Amniotic epithelial cell (primary cell): ENCODE results near the gene ZNF654.
A peak's percentile ranks its signal among the peaks of the same experiment; 100 is the strongest.
"Not testable (repeated sequence)": the region's sequence is repeated elsewhere in the genome, so short reads cannot be mapped to it uniquely, and the experiment has no call there.

Source experiments
- DNase-seq: peaks from one replicate; pipeline ENCODE4 v3.0.0-alpha.2; 2010; ENCODE audit warnings: low read depth

The ZNF654 gene

DNA sequence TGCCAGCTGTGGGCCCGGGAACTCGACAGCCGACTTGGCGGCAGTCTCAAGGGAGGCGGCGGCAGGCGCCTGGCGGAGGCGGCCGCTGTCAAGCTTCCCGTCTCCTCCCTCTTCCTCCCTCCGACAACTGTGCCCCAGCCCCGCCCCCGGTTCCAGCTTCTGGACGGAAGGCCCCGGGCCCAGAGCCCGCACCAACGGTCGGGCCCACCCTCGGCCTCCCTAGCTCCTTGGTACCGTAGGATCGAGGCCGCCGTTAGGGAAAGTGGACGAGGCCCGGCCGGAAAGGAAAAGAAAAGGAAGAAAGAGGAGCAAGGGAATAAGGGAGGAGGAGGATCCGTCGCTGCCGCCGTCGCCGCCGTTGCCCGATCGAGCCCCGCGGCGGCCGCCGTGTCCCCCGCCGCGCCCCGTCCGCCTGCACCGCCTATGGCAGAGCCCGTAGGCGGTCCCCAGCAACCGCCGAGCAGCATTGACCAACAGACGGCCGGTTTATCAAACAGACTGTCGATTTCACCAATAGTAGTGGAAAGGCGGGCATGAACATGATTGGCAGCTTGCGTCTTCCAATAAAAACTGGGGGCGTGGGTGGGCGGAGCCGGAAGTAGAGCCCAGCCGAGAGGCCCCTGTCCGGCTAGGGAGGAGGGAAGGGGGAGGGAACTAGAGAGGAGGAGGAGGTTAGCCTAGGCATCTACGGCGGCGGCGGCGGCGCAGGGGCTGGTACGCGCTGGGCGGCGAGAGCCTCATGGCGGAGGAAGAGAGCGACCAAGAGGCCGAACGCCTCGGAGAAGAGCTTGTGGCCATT is at the start of gene ZNF654, which contains the start of gene CGGBP1:
TSS of gene ZNF654 (plus strand) at position 675 of the 799 bp plus-strand sequence. CDS start at position 740, 65 bp downstream.
TSS of gene CGGBP1 (minus strand) at position 425 of the 799 bp plus-strand sequence. CDS start 3,029 bp downstream, outside the sequence.
- peak; percentile 99 for DNase-seq

DNA sequence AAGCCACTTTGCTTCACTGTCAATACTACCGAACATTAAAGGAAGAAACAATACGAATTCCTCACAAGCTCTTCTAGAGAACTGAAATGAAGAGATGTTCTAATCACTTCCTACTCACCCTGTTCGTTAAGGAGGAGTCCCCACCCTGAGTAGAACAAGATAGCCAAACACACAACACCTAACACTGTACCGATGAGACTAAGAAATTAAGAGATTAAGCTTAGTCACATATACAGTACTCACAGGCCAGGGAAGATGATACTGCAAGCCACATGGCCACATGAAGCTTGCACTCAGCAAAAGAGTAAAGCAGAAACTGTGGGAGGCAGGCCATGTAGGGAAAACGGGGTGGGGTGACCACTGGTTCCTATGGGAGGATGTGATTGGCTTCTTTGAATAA is 48.2 kb upstream of the ZNF654 start:
- DNase-seq, result no peak

DNA sequence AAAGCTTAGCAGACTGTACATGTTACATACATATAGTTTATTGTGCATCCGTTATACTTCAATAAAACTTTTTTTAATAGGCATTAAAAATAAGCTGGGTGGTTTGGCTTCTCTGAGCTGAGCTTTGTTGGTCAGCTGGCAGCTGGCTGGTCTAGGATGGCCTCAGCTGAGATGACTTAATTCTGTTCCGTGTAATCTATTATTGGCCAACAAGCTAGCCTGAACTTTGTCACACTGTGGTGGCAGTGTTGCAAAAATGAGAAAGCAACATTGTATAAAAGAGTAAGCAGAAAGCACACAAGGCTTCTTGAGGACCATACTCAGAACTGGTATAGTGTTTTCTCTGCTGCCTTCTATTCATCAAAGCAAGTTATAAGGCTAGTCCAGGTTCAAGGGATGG is 45.5 kb upstream of the ZNF654 start:
- no peak for DNase-seq

DNA sequence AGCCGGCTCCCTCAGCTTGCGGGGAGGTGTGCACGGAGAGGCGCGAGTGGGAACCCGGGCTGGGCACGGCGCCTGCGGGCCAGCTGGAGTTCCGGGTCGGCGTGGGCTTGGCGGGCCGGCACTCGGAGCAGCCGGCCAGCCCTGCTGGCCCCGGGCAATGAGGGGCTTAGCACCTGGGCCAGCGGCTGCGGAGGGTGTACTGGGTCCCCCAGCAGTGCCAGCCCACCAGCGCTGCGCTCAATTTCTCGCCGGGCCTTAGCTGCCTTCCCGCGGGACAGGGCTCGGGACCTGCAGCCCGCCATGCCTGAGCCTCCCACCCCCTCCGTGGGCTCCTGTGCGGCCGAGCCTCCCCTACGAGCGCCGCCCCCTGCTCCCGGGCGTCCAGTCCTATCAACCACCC is 43.4 kb upstream of the ZNF654 start:
- not testable (repeated sequence) for DNase-seq

DNA sequence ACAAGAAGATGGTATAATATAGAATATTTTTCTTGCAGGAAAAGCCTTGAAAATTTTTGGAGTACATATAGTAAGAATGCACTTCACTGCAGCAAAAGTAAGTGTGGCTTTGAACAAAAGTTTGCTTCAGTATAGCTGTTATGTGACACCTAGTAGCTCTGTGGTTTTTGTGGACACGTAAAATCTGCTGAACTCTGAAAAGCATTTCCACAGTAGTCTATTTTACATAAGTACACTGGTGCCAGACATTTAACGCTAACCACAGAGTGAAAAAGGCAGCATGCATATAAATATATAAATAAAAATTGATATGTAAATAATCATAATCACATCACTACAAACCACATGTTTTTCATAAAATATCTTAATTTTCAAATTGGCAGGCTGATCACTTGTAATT is 40.0 kb upstream of the ZNF654 start:
- DNase-seq, result no peak

DNA sequence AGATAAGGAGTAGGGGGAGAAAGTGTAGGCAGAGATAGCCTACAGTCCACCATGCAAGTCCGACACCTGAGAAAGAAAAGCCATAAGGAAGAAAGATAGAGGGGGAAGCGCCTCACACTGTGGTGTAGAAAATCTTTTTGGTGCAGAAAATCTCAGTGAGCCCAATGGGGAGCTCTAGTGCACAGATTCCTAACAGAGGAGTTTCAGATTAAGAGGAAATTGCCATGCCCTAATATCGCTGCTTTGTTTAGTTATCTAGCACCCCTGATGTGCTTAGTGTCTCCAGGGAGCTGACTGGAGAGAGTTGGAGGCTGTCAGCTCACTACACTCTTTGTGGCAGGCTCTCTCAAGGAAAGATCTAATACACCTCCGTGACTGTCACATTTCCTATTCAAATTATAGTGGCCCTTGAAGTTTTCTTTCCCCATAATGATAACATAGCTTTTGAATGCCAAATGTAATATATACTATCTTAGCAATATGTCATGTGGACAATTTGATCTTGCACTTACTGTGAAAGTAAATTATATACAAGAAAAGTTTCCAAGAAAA is 34.0 kb upstream of the ZNF654 start:
- DNase-seq, result no peak

DNA sequence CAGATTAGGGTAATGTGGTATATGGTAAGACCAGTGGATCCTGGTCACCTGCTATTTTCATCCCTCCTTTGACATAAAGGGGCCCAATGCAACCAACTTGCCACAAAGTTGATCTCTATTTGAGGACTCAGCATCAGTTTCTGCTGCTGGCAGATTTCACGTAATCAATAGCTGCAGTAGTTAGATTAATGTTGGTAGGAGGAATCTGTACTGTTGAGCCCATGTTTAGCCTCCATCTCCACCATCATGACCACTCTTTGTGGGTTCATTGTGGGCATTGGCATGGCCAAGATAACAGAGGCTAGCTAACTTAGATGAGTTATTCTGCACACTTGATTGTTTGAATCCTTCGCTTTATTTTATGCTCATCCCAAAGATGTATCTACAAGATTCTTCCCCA is 30.2 kb upstream of the ZNF654 start:
- DNase-seq, result no peak

DNA sequence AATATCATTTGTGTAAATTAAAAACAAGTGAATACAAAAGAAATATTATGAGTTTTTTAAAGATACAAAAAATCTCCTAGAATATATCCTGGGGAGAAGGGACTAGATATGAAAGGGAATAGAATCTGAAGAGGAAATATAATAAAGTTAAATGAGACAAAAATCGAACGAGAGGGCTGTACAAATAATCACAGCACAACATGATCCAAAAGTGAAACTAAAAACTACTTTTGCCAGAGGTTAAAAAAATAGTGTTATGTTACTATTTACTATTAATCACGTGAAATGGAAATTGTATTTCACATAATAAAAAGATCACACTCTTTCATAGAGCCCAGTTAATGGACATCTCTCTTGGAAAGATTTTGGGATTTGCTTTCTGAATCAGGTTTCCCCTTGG is 28.8 kb upstream of the ZNF654 start:
- no peak for DNase-seq

DNA sequence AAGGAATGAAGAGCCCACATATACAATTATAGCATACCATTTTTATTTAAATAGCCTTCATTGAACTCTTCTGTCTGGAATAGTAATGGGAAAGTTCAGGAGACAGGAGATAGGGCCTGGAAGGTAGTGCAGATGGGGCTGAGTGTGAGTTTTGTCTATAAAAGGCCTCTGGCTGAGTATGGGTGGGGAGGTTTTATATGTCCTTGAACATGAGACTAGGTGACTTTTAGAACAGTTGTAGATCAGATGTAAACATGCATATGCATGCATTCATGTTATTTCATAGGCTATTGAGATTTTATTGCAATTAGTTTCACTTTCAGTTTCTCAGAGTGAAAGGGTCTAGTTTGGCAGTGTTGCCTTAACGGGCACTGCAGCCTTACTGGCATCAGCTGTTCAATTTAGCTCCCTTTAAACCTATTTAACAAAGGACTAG is 27.4 kb upstream of the ZNF654 start:
- peak; percentile 35 for DNase-seq

DNA sequence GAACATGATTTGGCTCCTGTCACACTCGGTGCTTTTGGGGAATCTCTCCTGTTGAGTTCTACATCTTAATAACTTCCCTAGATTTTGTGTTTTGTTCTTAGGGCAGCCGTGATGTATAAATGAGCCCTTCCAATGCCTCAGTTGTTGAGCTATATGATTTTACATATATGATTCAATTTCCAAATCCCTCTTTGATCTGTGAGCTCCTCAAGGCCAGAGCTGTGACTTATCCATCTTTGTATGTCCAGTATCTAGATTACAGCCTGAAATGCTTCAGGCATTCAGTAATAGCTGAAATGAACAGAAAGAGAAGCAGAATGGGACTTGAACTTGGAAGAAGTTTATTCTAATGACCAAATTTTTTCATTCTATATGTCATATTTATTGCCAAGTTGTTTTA is 26.8 kb upstream of the ZNF654 start:
- no peak for DNase-seq

DNA sequence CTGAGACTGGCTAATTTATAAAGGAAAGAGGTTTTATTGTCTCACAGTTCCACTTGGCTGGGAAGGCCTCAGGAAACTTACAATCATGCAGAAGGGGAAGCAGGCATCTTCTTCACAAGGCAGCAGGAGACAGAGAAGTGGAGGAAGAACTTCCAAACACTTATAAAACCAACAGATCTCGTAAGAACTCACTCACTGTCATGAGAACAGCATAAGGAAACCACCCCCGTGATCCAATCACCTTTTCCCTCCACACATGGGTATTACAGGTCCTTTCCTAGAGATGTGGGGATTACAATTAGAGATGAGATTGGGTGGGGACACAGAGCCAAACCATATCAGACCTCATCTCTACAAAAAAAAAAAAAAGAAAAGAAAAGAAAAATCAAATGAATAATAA is 26.0 kb upstream of the ZNF654 start:
- DNase-seq, result no peak

DNA sequence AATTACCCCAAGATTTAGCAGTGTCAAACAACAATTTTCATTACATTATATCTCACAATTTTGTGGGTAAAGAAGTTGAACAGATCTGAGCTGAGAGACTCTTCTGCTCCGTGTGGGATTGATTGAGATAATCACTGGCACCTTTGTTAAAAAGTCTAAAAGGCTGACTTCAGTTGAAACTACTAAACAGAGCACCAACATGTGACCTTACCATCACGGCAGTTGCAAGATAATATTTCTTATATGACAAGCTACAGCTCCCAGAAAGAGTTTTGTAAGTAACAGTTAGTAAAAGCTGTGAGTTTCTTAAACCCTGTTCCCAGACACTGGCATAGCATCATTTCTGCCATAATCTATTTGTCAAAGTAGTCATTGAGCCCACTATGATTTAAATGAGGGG is 25.2 kb upstream of the ZNF654 start:
- DNase-seq, result no peak

DNA sequence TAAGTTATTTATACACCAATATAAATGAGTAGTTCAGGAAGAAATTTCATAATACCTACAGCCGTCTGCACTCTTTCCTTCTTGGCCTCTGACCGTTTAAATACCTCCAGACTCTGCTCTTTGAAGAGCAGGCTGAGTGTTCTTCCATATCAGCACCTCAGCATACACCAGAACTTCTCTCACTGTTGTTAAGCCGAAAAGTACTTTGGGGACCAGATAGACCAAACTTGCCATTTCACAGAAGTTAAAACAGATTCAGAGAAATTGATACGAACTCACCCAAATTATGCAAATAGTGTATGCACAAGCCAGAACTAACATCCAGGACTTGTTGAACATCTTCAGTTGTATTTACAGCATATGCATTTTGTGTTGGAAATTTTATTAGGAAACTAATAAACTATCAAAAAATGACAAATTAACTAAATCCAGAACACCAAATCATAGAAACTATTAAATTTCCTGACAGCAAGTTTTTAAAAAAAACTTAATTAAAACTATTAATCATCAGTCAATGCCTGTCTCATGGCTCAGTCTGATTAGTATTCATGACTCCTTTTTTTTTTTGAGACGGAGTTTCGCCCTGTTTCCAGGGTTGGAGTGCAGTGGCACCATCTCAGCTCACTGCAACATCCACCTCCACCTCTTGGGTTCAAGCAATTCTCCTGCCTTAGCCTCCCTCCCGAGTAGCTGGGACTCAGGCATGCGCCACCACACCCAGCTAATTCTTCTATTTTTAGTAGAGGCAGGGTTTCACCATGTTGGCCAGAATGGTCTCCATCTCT is 24.4 kb upstream of the ZNF654 start:
- DNase-seq, result peak; percentile 25

DNA sequence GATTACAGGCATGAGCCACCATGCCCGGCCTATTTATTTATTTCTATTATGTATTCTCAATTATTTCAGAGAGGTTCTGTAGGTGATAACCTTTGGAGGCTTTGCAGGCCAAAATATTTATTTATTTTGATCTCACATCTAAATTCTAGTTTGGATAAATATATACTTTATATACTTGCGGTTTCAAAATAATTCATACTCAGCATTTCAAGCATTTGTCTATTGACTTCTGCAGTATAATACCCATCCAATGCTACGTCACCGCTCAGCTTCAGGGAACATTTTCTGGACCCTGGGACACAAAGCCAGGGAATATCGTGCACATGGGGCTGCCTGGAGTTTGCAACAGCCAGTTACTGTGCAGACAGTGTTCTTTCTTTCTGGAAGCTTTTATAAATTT is 22.8 kb upstream of the ZNF654 start:
- no peak for DNase-seq

DNA sequence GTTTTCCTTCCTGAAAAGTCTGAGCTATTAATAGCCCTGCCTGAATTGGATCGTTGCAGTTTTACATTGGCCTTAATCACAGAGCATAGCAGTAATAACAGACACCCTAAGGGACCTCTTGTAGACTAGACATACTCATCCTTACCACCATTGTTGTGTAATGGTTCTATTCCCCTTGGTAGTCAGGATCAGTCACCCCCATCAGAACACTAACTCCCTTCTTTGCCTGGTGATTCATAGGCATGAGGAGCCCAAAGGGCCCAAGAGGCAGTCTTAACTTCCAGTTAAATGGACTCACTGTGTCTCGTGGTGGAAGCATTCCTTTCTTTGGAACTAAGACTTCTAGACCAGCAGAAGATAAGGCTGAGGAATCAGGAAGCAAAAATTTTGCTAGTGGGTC is 20.5 kb upstream of the ZNF654 start:
- peak; percentile 92 for DNase-seq

DNA sequence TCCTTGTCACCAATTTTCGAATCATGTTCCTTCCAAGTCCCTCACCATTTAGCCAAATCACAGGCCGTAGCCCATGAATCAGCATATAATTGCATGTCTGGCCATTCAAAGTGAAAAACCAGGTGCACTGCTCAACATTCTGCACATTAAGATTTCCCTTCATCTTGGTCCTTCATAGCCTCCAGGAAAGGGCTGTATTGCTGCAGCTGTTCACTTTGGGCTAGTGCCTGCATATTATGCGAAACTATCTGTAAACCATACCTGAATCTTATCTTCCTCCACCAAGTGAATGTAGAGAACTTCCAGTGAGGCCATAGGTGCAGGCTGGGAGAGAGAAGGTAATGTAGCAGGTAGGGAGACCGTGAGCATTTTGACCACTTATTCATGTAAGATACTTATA is 18.5 kb upstream of the ZNF654 start:
- no peak for DNase-seq

DNA sequence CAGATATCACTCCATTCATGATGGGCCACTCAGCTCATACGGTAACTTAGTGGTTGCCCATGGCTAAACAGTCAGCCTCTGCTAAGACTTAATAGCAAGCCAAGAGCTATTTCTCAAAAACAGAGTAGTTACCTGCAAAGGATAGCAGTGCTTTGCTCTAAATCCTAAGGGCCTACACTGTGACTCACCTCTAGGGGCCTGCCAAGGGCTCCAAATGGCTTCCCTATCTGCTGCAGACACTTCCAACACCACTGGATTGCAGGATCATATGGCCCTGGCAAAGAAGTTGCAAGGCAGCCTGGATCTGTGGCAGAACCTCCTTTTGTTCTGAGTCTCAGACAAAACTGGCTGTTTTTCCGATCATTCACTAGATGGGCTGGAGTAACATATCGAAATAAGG is 18.1 kb upstream of the ZNF654 start:
- no peak for DNase-seq

DNA sequence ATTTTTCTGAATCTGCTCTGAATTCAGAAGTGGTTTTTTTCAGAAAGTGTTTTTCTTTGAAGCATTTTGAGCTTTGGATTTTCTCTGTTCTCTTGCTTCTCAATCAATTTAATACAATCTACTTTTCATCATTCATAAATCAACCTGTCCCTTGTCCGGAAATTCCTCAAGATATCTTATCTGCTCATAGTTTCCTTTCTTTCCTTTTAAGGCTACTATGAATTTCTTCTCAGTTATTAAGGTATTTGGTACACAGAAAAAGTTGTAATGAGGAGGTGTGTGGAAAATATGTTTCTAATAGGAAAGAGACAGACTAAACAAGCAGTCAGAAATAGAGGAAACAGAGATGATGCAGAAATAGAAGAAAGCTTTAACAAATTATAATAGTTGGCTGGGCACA is 14.6 kb upstream of the ZNF654 start:
- DNase-seq, result peak; percentile 58

DNA sequence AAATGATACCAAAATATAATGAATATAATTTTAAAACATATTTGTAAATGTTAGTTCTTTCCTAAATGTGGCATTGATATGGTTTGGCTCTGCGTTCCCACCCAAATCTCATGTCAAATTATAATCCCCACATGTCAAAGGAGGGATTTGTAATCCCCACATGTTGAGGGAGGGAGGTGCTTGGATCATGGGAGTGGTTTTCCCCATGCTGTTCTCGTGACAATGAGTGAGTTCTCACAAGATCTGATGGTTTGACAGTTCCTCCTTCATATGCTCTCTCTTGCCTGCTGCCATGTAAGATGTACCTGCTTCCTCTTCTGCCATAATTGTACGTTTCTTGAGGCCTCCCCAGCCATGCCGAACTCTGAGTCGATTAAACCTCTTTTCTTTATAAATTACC is 12.3 kb upstream of the ZNF654 start:
- no peak for DNase-seq

DNA sequence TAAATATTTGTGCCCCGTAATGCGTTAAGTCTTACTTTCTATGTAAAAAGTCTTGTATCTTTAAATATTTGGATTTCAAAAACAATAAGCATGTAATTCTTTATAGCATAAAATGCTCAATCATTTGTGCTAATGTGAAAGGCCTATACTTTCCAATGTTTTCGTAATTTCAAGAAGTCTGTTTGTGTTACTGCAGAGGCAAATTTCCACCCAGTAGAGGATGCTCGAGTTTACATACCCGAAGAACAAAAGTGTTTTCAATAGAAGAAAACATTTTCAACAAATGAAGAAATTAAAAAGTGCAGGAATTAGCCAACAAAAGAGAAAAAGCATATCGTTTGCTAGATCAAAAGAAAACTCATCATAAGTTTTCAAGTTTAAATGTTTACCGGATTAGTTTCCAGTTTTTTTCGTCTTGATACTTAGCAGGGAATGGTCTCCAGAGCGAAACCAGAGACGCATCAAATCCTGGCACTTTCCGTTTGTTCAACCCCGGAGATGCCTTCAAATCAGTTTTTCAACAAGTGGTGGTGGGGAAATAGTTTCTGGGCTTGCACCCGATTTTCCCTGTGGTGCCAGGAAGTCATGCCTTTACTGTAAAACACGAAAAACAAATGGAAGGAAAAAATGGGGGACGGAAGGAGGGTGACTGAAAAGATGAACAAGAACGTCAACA is 1.3 kb upstream of the ZNF654 start:
- peak; percentile 52 for DNase-seq

DNA sequence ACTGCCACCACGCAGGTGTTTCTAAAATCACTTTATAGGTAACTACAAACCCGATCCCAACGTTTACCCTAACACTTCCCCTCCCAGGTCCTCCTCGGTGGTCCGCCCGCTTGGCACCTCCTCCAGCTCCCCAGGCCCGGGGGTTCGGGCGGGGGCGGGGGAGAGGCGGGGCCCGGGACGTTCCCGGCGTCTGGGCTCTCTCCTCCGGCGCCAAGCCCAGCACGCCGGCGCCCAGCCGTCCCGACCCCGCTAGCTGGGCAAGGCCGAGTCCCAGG is 812 bp upstream of the ZNF654 start:
- no peak for DNase-seq

DNA sequence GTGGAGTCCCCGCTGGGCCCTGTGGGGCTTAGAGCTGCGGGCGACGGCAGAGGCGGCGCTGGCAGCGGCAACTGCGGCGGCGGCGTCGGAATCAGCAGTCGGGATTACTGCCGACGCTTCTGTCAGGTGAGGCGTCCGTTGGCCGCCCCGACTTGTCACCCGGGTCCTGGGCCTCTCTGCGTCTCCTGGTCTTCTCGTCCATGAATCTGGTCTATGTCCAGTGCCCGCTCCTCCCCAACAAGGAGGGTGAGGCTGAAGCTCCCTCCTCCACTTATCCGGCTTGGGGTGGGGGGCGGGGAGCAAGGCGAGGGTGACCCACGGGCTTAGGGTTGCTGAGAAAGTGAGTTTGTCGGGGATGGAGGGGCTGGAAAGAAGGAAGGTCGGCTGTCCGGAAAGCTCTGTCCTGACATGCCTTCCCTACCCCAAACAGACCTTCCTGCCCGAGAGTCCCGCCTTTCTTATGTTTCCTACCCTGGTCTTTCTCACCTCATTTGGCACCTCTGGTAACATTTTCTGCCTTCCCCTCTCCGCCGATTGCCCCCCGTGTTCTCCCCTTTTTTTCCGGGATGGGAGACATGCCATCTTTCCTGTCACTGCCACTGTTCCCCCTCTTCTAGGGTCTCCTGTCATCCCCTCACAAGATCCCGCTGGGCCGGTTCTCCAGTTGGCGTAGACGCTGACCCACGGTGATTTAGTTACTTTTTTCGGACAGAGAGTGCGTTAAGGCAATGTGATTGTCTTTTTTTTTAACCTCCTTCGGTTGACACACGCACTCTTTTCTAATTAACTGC is 520 bp downstream of the ZNF654 start:
- DNase-seq, result peak; percentile 13
